HG03457 (cell line): ENCODE results near the gene SPAG4.
A peak's percentile ranks its signal among the peaks of the same experiment; 100 is the strongest.

Experiments used
- ATAC-seq: cut with Tn5 transposase; IDR thresholded peaks from one replicate; pipeline ENCODE4 v1.9.1; 2021; ENCODE audit warnings: moderate number of reproducible peaks; ENCODE audit not compliant: unreplicated experiment

SPAG4 gene

GRCh38 chr20:35619196-35620095 is 3.8 kb downstream of the SPAG4 start:
- ATAC-seq = peak; percentile 28

- ATAC-seq = no peak
These were observed 5.4 kb downstream of the SPAG4 start for GRCh38 chr20:35620818-35621559.

- ATAC-seq = no peak
These were observed 5.9 kb downstream of the SPAG4 start for GRCh38 chr20:35621560-35621946.

- no peak for ATAC-seq
These were observed 10.2 kb downstream of the SPAG4 start for GRCh38 chr20:35625584-35626385.

- ATAC-seq = no peak
These were observed 10.9 kb downstream of the SPAG4 start for GRCh38 chr20:35626386-35627001.

- no peak for ATAC-seq
These were observed 11.5 kb downstream of the SPAG4 start for GRCh38 chr20:35627121-35627520.

- no peak for ATAC-seq
These were observed 14.0 kb downstream of the SPAG4 start for GRCh38 chr20:35629427-35630145.

- ATAC-seq = no peak
These were observed 15.0 kb downstream of the SPAG4 start for GRCh38 chr20:35630636-35631035.

- no peak for ATAC-seq
These were observed 17.0 kb downstream of the SPAG4 start for GRCh38 chr20:35632539-35633115.

GRCh38 chr20:35635652-35636051 is 20.0 kb downstream of the SPAG4 start:
- no peak for ATAC-seq

GRCh38 chr20:35636095-35636494 is 20.5 kb downstream of the SPAG4 start:
- ATAC-seq = no peak

GRCh38 chr20:35637276-35637675 is 21.6 kb downstream of the SPAG4 start:
- no peak for ATAC-seq

GRCh38 chr20:35638751-35639150 is 23.1 kb downstream of the SPAG4 start:
- ATAC-seq = no peak

- no peak for ATAC-seq
These were observed 25.1 kb downstream of the SPAG4 start for GRCh38 chr20:35640724-35641123.

GRCh38 chr20:35641743-35642142 is 26.1 kb downstream of the SPAG4 start:
- ATAC-seq = no peak

- ATAC-seq = no peak
These were observed 27.4 kb downstream of the SPAG4 start for GRCh38 chr20:35643045-35643444.

- ATAC-seq = no peak
These were observed 29.2 kb downstream of the SPAG4 start for GRCh38 chr20:35644806-35645205.

GRCh38 chr20:35648836-35649235 is 33.2 kb downstream of the SPAG4 start:
- no peak for ATAC-seq

- no peak for ATAC-seq
These were observed 35.0 kb downstream of the SPAG4 start for GRCh38 chr20:35650632-35651031.

- no peak for ATAC-seq
These were observed 36.3 kb downstream of the SPAG4 start for GRCh38 chr20:35651958-35652357.
